Measurements from ENCODE around the gene MRE11. TPM values are rescaled to one million over a fixed set of nuclear protein-coding genes. Genes with fewer than 3 reads are reported as not detected.

The MRE11 gene
- total and polyA plus RNA-seq, 2 donors (not counting 1 experiment from before 2014, with no cell fraction given), result 5.7 to 53.5 TPM

GRCh38 chr11:94400839-94401772 is 92.5 kb downstream of the MRE11 start, which contains the start of gene GPR83:
Gene GPR83, minus strand, starts transcription at chr11:94401419. Its CDS starts 172 bp downstream, at chr11:94401247.
- Mint-ChIP-seq H3K4me3 (peak within 1 kb of the TSS; percentile 11), H3K4me1 (peaks cover 12% of the 10 kb centered on the region), H3K9me3 (ENCODE audit: insufficient read depth) (peaks cover 3% of the 10 kb centered on the region), H3K27me3 (peaks cover 54% of the 10 kb centered on the region), H3K27ac (no peak within 1 kb of the TSS)
- H3K27me3 ChIP-seq (replicated peaks in 1 of 4; ENCODE audit: control extremely low read depth in 1 of 4, control insufficient read depth in 3 of 4, insufficient read depth in 4 of 4, low read length in 3 of 4), result peaks cover 0 to 31% (median 13%) of the 10 kb centered on the region in 4 experiments
- no peaks in the 10 kb centered on the region for H4K20me1 ChIP-seq (ENCODE audit: control insufficient read depth, insufficient read depth, low read length, poor library complexity, severe bottlenecking)
- no peak within 1 kb of the TSS for H2AFZ ChIP-seq (ENCODE audit: insufficient read depth, low read depth, low read length, poor library complexity, severe bottlenecking)
- no peak for DNase-seq
- peaks cover 0 to 8% (median 0%) of the 10 kb centered on the region in 3 donors for H3K9me3 ChIP-seq (ENCODE audit: control extremely low read depth in 1 of 3, control insufficient read depth in 2 of 3, insufficient read depth in 1 of 3, low read length in 2 of 3)
- peaks cover 3 to 10% of the 10 kb centered on the region in 2 donors for H3K4me1 ChIP-seq (ENCODE audit: control insufficient read depth in 2 of 2, insufficient read depth in 2 of 2, low read length in 2 of 2)
- TF ChIP-seq EZH2 (IDR thresholded peaks at IDR 0.05; ENCODE audit: borderline replicate concordance, insufficient read depth, low read depth, low read length, poor library complexity, severe bottlenecking), result no peak
- TF ChIP-seq, protein P1, sequence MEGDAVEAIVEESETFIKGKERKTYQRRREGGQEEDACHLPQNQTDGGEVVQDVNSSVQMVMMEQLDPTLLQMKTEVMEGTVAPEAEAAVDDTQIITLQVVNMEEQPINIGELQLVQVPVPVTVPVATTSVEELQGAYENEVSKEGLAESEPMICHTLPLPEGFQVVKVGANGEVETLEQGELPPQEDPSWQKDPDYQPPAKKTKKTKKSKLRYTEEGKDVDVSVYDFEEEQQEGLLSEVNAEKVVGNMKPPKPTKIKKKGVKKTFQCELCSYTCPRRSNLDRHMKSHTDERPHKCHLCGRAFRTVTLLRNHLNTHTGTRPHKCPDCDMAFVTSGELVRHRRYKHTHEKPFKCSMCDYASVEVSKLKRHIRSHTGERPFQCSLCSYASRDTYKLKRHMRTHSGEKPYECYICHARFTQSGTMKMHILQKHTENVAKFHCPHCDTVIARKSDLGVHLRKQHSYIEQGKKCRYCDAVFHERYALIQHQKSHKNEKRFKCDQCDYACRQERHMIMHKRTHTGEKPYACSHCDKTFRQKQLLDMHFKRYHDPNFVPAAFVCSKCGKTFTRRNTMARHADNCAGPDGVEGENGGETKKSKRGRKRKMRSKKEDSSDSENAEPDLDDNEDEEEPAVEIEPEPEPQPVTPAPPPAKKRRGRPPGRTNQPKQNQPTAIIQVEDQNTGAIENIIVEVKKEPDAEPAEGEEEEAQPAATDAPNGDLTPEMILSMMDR (IDR thresholded peaks at IDR 0.05), result no peak
- intact Hi-C loops (cut with micrococcal nuclease), result no loop called here
- H3K9ac ChIP-seq (ENCODE audit: low read length), result no peak within 1 kb of the TSS
- WGBS (ENCODE audit: insufficient coverage), result 10% methylated on average over 73 of the region's 73 CpGs
- no peak within 1 kb of the TSS for H3K27ac ChIP-seq (ENCODE audit: low read length in 2 of 2)
- ChIA-PET POLR2A (no interaction called here), CTCF (no interaction called here)
- H3K36me3 ChIP-seq (replicated peaks in 1 of 2; ENCODE audit: control extremely low read depth in 1 of 2, control insufficient read depth in 1 of 2, extremely low read depth in 1 of 2, insufficient read depth in 2 of 2, low read length in 1 of 2), result no peaks in the 10 kb centered on the region
- no peaks in the 10 kb centered on the region for H3K79me2 ChIP-seq (ENCODE audit: control insufficient read depth, insufficient read depth, low read length)
- ATAC-seq (ENCODE audit: low read depth), result no peak
- H3K4me3 ChIP-seq (ENCODE audit: control extremely low read depth in 1 of 5, extremely low read depth in 1 of 5, insufficient read depth in 1 of 5, low read depth in 2 of 5, low read length in 4 of 5), result no peak within 1 kb of the TSS
- peak within 1 kb of the TSS; percentile 19 for H3K4me2 ChIP-seq (replicated peaks; ENCODE audit: low read depth, low read length, poor library complexity, severe bottlenecking)

DNA sequence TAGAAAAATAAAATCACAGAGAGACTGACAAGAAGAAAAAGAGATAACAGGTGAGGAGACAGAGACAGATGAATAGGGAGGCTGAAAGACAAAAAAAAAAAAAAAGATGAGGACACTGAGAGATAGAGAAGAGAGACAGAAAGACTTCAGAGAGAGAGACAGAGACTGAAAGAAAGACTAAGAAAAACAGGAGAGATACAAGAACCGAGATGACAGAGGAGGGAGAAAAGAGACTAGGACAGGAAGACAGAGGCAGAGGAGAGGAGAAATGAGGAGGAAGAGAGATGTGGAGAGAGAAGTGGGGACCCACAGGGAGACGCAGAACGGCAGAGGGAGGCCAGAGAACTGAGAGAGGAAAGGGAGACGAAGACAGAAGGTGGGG is 93.2 kb downstream of the MRE11 start:
- TF ChIP-seq, protein P1 (IDR thresholded peaks at IDR 0.05), result no peak
- TF ChIP-seq EZH2 (IDR thresholded peaks at IDR 0.05; ENCODE audit: borderline replicate concordance, insufficient read depth, low read depth, low read length, poor library complexity, severe bottlenecking), result no peak
- H3K4me1 Mint-ChIP-seq, result peaks cover 12% of the 10 kb centered on the region
- Histone ChIP-seq H3K27ac (ENCODE audit: low read length in 2 of 2) (no peak overlapping the region), H4K20me1 (ENCODE audit: control insufficient read depth, insufficient read depth, low read length, poor library complexity, severe bottlenecking) (no peaks in the 10 kb centered on the region), H3K4me3 (ENCODE audit: control extremely low read depth in 1 of 5, extremely low read depth in 1 of 5, insufficient read depth in 1 of 5, low read depth in 2 of 5, low read length in 4 of 5) (no peak overlapping the region), H3K9me3 (ENCODE audit: control extremely low read depth in 1 of 3, control insufficient read depth in 2 of 3, insufficient read depth in 1 of 3, low read length in 2 of 3) (peaks cover 0 to 8% (median 0%) of the 10 kb centered on the region in 3 donors), H3K4me2 (replicated peaks; ENCODE audit: low read depth, low read length, poor library complexity, severe bottlenecking) (no peak overlapping the region), H2AFZ (ENCODE audit: insufficient read depth, low read depth, low read length, poor library complexity, severe bottlenecking) (no peak overlapping the region), H3K36me3 (replicated peaks in 1 of 2; ENCODE audit: control extremely low read depth in 1 of 2, control insufficient read depth in 1 of 2, extremely low read depth in 1 of 2, insufficient read depth in 2 of 2, low read length in 1 of 2) (no peaks in the 10 kb centered on the region), H3K79me2 (ENCODE audit: control insufficient read depth, insufficient read depth, low read length) (no peaks in the 10 kb centered on the region), H3K9ac (ENCODE audit: low read length) (no peak overlapping the region), H3K27me3 (replicated peaks in 1 of 4; ENCODE audit: control extremely low read depth in 1 of 4, control insufficient read depth in 3 of 4, insufficient read depth in 4 of 4, low read length in 3 of 4) (peaks cover 0 to 31% (median 13%) of the 10 kb centered on the region in 4 experiments), H3K4me1 (ENCODE audit: control insufficient read depth in 2 of 2, insufficient read depth in 2 of 2, low read length in 2 of 2) (peaks cover 3 to 10% of the 10 kb centered on the region in 2 donors)
- peaks cover 54% of the 10 kb centered on the region for H3K27me3 Mint-ChIP-seq
- no peak overlapping the region for H3K4me3 Mint-ChIP-seq
- DNase-seq, result no peak
- 11% methylated on average over 4 of the region's 4 CpGs for WGBS (ENCODE audit: insufficient coverage)
- no peak overlapping the region for H3K27ac Mint-ChIP-seq
- intact Hi-C loops (cut with micrococcal nuclease), result no loop called here
- ChIA-PET POLR2A (no interaction called here), CTCF (no interaction called here)
- H3K9me3 Mint-ChIP-seq (ENCODE audit: insufficient read depth), result no peaks in the 10 kb centered on the region
- no peak for ATAC-seq (ENCODE audit: low read depth)

All from B cell (primary cell).